GM19328 (cell line): ENCODE data around the gene SHB.

Source experiments
- ATAC-seq: cut with Tn5 transposase; IDR thresholded peaks from one replicate; pipeline ENCODE4 v1.9.1; 2021; ENCODE audit warnings: mild to moderate bottlenecking, moderate library complexity; ENCODE audit not compliant: unreplicated experiment

Gene SHB

GRCh38 chr9:37873955-37874354 is 195.1 kb downstream of the SHB start:
- no peak for ATAC-seq

GRCh38 chr9:37870799-37871176 is 198.2 kb downstream of the SHB start:
- ATAC-seq, result no peak

- no peak for ATAC-seq
Measured at GRCh38 chr9:37870081-37870798, 198.8 kb downstream of the SHB start.
